Measurements from ENCODE around the gene ARFRP1. TPM values are rescaled to one million over a fixed set of nuclear protein-coding genes. Genes with fewer than 3 reads are reported as not detected.
A peak's percentile ranks its signal among the peaks of the same experiment; 100 is the strongest.

ARFRP1 gene
- total RNA-seq, 1 experiment from 2014 or later = 30.2 TPM

DNA sequence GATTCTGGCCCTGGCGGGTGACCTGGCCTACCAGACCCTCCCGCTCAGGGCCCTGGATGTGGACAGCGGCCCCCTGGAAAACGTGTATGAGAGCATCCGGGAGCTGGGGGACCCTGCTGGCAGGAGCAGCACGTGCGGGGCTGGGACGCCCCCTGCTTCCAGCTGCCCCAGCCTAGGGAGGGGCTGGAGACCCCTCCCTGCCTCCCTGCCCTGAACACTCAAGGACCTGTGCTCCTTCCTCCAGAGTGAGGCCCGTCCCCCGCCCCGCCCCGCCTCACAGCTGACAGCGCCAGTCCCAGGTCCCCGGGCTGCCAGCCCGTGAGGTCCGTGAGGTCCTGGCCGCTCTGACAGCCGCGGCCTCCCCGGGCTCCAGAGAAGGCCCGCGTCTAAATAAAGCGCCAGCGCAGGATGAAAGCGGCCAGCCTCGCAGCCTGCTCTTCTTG, 30.9 kb upstream of the ARFRP1 start:
- peak; percentile 11 for ATAC-seq
- CTCF ChIA-PET = interaction anchor here (0.6 to 2.2 kb wide), 12 partner anchors 11 to 242 kb away, joined by 3 to 10 read pairs (median 4); partner anchors contain the start of genes ARFRP1, PRPF6, TPD52L2 and ZGPAT

GRCh38 chr20:63737945-63738686, 30.3 kb upstream of the ARFRP1 start:
- Mint-ChIP-seq H3K4me3 (peak overlapping the region; percentile 31; the same call in 1 of the 2 replicates), H3K4me1 (no peaks in the 10 kb centered on the region), H3K27me3 (ENCODE audit: low read depth) (no peaks in the 10 kb centered on the region), H3K9me3 (no peaks in the 10 kb centered on the region), H3K27ac (no peak overlapping the region), H3K36me3 (peaks cover 8% of the 10 kb centered on the region; the same call in 1 of the 2 replicates)
- POLR2A ChIA-PET = interaction anchor here (1.3 to 1.5 kb wide), 2 partner anchors 30 to 127 kb away, joined by 6 to 7 read pairs; partner anchors contain the start of genes ARFRP1, TPD52L2 and ZGPAT
- DNase-seq (ENCODE audit: low spot score) (peak; percentile 42), ATAC-seq (peak; percentile 0; the same call in 1 of the 2 replicates)
- CTCF ChIA-PET = interaction anchor here (0.8 to 2.2 kb wide), 7 partner anchors 10 to 243 kb away, joined by 3 to 10 read pairs (median 5); partner anchors contain the start of genes ARFRP1, PRPF6 and ZGPAT
- TF ChIP-seq JAZF1 (CRISPR knock-in tag; IDR thresholded peaks at IDR 0.05) (no peak), EMX1 (CRISPR knock-in tag; IDR thresholded peaks at IDR 0.05) (no peak), ZNF219 (CRISPR knock-in tag; IDR thresholded peaks at IDR 0.05; ENCODE audit: borderline replicate concordance) (no peak), E2F1 (CRISPR knock-in tag; IDR thresholded peaks at IDR 0.05) (no peak), IRF1 (CRISPR knock-in tag; IDR thresholded peaks at IDR 0.05) (no peak), ZNF671 (CRISPR knock-in tag; IDR thresholded peaks at IDR 0.05) (no peak), SP1 (CRISPR knock-in tag; conservative IDR thresholded peaks at IDR 0.05) (no peak), NFATC4 (CRISPR knock-in tag; IDR thresholded peaks at IDR 0.05) (no peak), FOXJ3 (CRISPR knock-in tag; IDR thresholded peaks at IDR 0.05; ENCODE audit: borderline replicate concordance) (no peak), SMAD3 (CRISPR knock-in tag; IDR thresholded peaks at IDR 0.05; ENCODE audit: borderline replicate concordance) (no peak), NR3C1 (CRISPR knock-in tag; conservative IDR thresholded peaks at IDR 0.05; ENCODE audit: low read depth) (no peak), GRHL2 (CRISPR knock-in tag; IDR thresholded peaks at IDR 0.05; ENCODE audit: insufficient replicate concordance, severe bottlenecking) (no peak), ZNF396 (CRISPR knock-in tag; IDR thresholded peaks at IDR 0.05; ENCODE audit: borderline replicate concordance) (no peak)
- TF ChIP-seq, protein P1, sequence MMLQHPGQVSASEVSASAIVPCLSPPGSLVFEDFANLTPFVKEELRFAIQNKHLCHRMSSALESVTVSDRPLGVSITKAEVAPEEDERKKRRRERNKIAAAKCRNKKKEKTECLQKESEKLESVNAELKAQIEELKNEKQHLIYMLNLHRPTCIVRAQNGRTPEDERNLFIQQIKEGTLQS (CRISPR knock-in tag; conservative IDR thresholded peaks at IDR 0.05) = no peak
- TF ChIP-seq, protein P2, sequence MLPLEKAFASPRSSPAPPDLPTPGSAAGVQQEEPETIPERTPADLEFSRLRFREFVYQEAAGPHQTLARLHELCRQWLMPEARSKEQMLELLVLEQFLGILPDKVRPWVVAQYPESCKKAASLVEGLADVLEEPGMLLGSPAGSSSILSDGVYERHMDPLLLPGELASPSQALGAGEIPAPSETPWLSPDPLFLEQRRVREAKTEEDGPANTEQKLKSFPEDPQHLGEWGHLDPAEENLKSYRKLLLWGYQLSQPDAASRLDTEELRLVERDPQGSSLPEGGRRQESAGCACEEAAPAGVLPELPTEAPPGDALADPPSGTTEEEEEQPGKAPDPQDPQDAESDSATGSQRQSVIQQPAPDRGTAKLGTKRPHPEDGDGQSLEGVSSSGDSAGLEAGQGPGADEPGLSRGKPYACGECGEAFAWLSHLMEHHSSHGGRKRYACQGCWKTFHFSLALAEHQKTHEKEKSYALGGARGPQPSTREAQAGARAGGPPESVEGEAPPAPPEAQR (CRISPR knock-in tag; IDR thresholded peaks at IDR 0.05) = no peak
- TF ChIP-seq, protein P3, sequence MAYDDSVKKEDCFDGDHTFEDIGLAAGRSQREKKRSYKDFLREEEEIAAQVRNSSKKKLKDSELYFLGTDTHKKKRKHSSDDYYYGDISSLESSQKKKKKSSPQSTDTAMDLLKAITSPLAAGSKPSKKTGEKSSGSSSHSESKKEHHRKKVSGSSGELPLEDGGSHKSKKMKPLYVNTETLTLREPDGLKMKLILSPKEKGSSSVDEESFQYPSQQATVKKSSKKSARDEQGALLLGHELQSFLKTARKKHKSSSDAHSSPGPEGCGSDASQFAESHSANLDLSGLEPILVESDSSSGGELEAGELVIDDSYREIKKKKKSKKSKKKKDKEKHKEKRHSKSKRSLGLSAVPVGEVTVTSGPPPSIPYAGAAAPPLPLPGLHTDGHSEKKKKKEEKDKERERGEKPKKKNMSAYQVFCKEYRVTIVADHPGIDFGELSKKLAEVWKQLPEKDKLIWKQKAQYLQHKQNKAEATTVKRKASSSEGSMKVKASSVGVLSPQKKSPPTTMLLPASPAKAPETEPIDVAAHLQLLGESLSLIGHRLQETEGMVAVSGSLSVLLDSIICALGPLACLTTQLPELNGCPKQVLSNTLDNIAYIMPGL (CRISPR knock-in tag; IDR thresholded peaks at IDR 0.05) = no peak
- TF ChIP-seq, protein P4, sequence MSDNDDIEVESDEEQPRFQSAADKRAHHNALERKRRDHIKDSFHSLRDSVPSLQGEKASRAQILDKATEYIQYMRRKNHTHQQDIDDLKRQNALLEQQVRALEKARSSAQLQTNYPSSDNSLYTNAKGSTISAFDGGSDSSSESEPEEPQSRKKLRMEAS (CRISPR knock-in tag; IDR thresholded peaks at IDR 0.05) = peak; percentile 0

More for the DNA sequence above, 30.9 kb upstream of the ARFRP1 start:
- no peak overlapping the region for H3K27ac Mint-ChIP-seq
- H3K27me3 Mint-ChIP-seq (ENCODE audit: low read depth) = no peaks in the 10 kb centered on the region
- H3K36me3 Mint-ChIP-seq = peaks cover 6% of the 10 kb centered on the region; the same call in 1 of the 2 replicates
- TF ChIP-seq SP1 (CRISPR knock-in tag; conservative IDR thresholded peaks at IDR 0.05) (0 out of 2 replicates have a peak, but pooled peaks have one; percentile 17), NR2C2 (CRISPR knock-in tag; IDR thresholded peaks at IDR 0.05) (no peak), GABPB1 (CRISPR knock-in tag; IDR thresholded peaks at IDR 0.05) (peak; percentile 8; the same call in 1 of the 2 replicates)
- TF ChIP-seq, protein P5, sequence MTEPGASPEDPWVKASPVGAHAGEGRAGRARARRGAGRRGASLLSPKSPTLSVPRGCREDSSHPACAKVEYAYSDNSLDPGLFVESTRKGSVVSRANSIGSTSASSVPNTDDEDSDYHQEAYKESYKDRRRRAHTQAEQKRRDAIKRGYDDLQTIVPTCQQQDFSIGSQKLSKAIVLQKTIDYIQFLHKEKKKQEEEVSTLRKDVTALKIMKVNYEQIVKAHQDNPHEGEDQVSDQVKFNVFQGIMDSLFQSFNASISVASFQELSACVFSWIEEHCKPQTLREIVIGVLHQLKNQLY (CRISPR knock-in tag; IDR thresholded peaks at IDR 0.05) = no peak
- TF ChIP-seq, protein P6, sequence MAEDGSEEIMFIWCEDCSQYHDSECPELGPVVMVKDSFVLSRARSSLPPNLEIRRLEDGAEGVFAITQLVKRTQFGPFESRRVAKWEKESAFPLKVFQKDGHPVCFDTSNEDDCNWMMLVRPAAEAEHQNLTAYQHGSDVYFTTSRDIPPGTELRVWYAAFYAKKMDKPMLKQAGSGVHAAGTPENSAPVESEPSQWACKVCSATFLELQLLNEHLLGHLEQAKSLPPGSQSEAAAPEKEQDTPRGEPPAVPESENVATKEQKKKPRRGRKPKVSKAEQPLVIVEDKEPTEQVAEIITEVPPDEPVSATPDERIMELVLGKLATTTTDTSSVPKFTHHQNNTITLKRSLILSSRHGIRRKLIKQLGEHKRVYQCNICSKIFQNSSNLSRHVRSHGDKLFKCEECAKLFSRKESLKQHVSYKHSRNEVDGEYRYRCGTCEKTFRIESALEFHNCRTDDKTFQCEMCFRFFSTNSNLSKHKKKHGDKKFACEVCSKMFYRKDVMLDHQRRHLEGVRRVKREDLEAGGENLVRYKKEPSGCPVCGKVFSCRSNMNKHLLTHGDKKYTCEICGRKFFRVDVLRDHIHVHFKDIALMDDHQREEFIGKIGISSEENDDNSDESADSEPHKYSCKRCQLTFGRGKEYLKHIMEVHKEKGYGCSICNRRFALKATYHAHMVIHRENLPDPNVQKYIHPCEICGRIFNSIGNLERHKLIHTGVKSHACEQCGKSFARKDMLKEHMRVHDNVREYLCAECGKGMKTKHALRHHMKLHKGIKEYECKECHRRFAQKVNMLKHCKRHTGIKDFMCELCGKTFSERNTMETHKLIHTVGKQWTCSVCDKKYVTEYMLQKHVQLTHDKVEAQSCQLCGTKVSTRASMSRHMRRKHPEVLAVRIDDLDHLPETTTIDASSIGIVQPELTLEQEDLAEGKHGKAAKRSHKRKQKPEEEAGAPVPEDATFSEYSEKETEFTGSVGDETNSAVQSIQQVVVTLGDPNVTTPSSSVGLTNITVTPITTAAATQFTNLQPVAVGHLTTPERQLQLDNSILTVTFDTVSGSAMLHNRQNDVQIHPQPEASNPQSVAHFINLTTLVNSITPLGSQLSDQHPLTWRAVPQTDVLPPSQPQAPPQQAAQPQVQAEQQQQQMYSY (CRISPR knock-in tag; IDR thresholded peaks at IDR 0.05) = peak; percentile 24; the same call in 1 of the 2 replicates
- H3K4me3 Mint-ChIP-seq = peak overlapping the region; percentile 31
- peak; percentile 73 for DNase-seq (ENCODE audit: low spot score)
- no peaks in the 10 kb centered on the region for H3K9me3 Mint-ChIP-seq
- no peaks in the 10 kb centered on the region for H3K4me1 Mint-ChIP-seq
- POLR2A ChIA-PET = interaction anchor here (0.6 to 1.5 kb wide), 3 partner anchors 31 to 230 kb away, joined by 5 to 7 read pairs (median 6); partner anchors contain the start of genes ARFRP1, TPD52L2 and ZGPAT
